ENCODE data around the gene BTBD1. TPM values are rescaled to one million over a fixed set of nuclear protein-coding genes. Genes with fewer than 3 reads are reported as not detected.
A peak's percentile ranks its signal among the peaks of the same experiment; 100 is the strongest.

BTBD1 gene
- total RNA-seq, 4 donors from 2014 or later = 229 to 408 (median 342) TPM

- Histone ChIP-seq H3K9me3 (no peaks in the 10 kb centered on the region), H3K27ac (peak overlapping the region; percentile 79 to 83 (median 80)), H3K4me1 (peaks cover 30 to 31% of the 10 kb centered on the region in 2 donors), H3K36me3 (no peaks in the 10 kb centered on the region), H3K4me3 (no peak overlapping the region), H3K27me3 (no peaks in the 10 kb centered on the region)
- intact Hi-C loops (cut with DNase I; ENCODE audit: low total_unique reads) = loop anchor here (5.0 kb wide), 1 partner anchor 208 kb away; no protein-coding TSS in a partner anchor
- peak in 1 of 2 donors; percentile 19 for ATAC-seq
- DNase-seq = no peak
- in situ Hi-C loops (cut with MboI; ENCODE audit: low sequenced_read_pairs in 4 of 4) = loop anchor here in 1 of 4 donors (10.0 kb wide), 1 partner anchor 106 kb away; no protein-coding TSS in a partner anchor
- TF ChIP-seq CTCF (IDR thresholded peaks at IDR 0.05 in 4 of 5, conservative IDR thresholded peaks at IDR 0.05 in 1 of 5) (no peak), POLR2A (IDR thresholded peaks at IDR 0.05) (no peak)
Observed at GRCh38 chr15:82970696-82971095, 96.4 kb downstream of the BTBD1 start.

GRCh38 chr15:82970078-82970686 is 96.9 kb downstream of the BTBD1 start:
- in situ Hi-C loops (cut with MboI; ENCODE audit: low sequenced_read_pairs in 4 of 4) = loop anchor here in 1 of 4 donors (10.0 kb wide), 1 partner anchor 105 kb away; no protein-coding TSS in a partner anchor

GRCh38 chr15:82969353-82969752 is 97.7 kb downstream of the BTBD1 start:
- H3K9me3 ChIP-seq = no peaks in the 10 kb centered on the region
- H3K27me3 ChIP-seq = no peaks in the 10 kb centered on the region
- DNase-seq (no peak), ATAC-seq (no peak)
- in situ Hi-C loops (cut with MboI; ENCODE audit: low sequenced_read_pairs in 4 of 4) (no loop called here), intact Hi-C loops (cut with DNase I; ENCODE audit: low total_unique reads) (loop anchor here (5.0 kb wide), 1 partner anchor 92 kb away; no protein-coding TSS in a partner anchor)
- no peak overlapping the region for H3K4me3 ChIP-seq
- peak overlapping the region; percentile 79 to 83 (median 80) for H3K27ac ChIP-seq
- no peak for TF ChIP-seq CTCF (IDR thresholded peaks at IDR 0.05 in 4 of 5, conservative IDR thresholded peaks at IDR 0.05 in 1 of 5)
- TF ChIP-seq POLR2A (IDR thresholded peaks at IDR 0.05) = no peak
- peaks cover 31 to 33% of the 10 kb centered on the region in 2 donors for H3K4me1 ChIP-seq
- H3K36me3 ChIP-seq = no peaks in the 10 kb centered on the region

More at GRCh38 chr15:82970078-82970686, 96.9 kb downstream of the BTBD1 start:
- TF ChIP-seq CTCF (IDR thresholded peaks at IDR 0.05 in 4 of 5, conservative IDR thresholded peaks at IDR 0.05 in 1 of 5) (no peak), POLR2A (IDR thresholded peaks at IDR 0.05) (no peak)
- no peaks in the 10 kb centered on the region for H3K36me3 ChIP-seq
- no peaks in the 10 kb centered on the region for H3K27me3 ChIP-seq
- intact Hi-C loops (cut with DNase I; ENCODE audit: low total_unique reads) = loop anchor here (5.0 kb wide), 1 partner anchor 208 kb away; no protein-coding TSS in a partner anchor
- ATAC-seq (peak; percentile 88 to 91), DNase-seq (no peak)
- peaks cover 30 to 31% of the 10 kb centered on the region in 2 donors for H3K4me1 ChIP-seq
- no peaks in the 10 kb centered on the region for H3K9me3 ChIP-seq
- H3K27ac ChIP-seq = peak overlapping the region; percentile 79 to 83 (median 80)
- no peak overlapping the region for H3K4me3 ChIP-seq

GRCh38 chr15:82968066-82968465 is 99.0 kb downstream of the BTBD1 start:
- intact Hi-C loops (cut with DNase I; ENCODE audit: low total_unique reads) (loop anchor here (5.0 kb wide), 1 partner anchor 91 kb away; no protein-coding TSS in a partner anchor), in situ Hi-C loops (cut with MboI; ENCODE audit: low sequenced_read_pairs in 4 of 4) (no loop called here)
- no peak for TF ChIP-seq CTCF (IDR thresholded peaks at IDR 0.05 in 4 of 5, conservative IDR thresholded peaks at IDR 0.05 in 1 of 5)
- no peak for TF ChIP-seq POLR2A (IDR thresholded peaks at IDR 0.05)
- peak overlapping the region; percentile 10 to 80 (median 64) for H3K27ac ChIP-seq
- no peak for DNase-seq
- H3K36me3 ChIP-seq = no peaks in the 10 kb centered on the region
- no peak for ATAC-seq
- no peaks in the 10 kb centered on the region for H3K9me3 ChIP-seq
- H3K27me3 ChIP-seq = no peaks in the 10 kb centered on the region
- no peak overlapping the region for H3K4me3 ChIP-seq
- peaks cover 39 to 44% of the 10 kb centered on the region in 2 donors for H3K4me1 ChIP-seq
